Left forelimb (tissue), 1 donor: ENCODE results near the gene MKX.

ENCODE experiments used
- DNase-seq: peaks from one replicate; pipeline ENCODE4 v3.0.0-alpha.2; 2018; ENCODE audit warnings: low spot score

Gene MKX

DNA sequence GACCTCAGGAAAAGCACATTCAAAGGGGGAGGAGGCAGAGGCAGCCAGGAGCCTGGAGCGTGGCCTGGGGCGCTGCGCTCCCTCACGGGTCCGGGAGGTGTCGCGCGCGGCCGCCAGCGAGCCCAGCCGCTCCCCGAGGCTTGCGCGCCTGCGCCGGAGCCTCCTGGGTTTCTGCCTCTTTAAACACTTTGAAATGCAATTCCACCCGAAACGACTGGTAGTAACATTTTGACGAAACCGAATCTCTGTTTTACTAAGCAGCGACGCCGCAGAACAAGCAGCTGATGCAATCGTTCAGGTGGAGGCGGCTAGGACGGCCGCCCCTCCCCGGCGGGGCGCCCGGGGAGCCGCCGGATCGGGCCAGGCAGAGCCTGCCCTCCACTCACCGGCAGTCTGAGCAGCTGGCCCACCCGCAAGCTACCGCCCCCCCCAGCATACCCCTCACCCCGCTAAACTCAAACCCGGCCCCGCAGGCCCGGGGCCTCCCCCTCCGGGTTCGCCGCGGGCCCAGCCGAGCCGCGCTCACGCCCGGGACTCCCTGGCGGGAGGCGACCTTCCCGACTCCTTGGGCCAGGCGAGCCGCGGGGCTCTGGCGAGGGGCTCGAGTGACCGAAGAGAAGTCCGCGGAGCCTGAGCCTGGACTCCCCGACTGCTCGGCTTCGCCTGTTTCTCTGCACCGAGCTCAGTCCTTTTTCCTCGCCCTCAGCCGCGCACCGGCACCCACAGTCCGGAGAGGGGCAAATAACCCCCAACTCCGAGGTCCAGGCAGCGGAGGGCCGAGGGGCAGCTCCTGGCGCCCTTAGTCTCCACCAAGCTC is 3.2 kb downstream of the MKX start:
- peak; percentile 86 for DNase-seq

DNA sequence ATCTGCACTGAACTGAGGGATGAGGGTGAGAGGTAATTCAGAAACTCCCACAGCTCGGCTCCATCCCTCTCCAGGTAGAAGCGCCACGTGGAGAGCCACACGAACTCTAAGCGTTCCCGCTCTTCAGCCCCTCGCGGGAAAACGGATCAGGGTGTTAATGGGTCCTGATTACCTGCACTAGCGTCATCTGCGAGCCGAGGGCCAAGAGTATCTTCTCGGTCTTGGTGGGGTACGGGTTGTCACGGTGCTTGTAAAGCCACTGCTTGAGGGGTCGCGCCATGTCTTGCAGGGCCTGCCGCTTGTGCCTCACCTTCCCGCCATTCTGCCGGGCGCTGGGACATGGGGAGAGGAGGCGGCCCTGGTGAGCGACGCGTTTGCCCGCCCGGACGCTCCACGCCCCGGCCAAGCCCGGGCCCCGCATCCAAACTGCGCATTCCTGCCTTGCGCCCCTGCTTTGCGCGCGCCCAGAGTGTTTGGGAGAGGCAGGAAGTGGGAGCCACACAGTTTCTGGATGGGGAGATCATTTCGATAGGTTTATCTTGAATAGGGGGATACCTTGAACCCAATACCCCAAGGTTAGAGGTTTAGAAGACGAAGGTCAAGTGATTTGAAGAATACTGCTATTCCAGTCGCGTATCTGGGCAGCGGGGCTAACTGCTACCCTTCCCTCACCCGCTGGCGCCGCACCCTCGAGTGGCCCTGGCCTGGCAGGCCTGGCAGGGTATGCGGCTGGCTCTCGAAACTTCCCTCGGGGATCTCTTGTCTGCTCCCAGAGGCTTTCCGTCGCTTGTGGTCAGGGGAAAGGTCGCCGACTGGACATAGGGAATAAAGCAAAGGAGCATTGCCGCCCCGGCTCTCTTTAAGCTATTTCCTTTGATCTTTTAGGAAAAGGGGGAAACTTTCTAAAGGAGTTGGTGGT is 4.2 kb downstream of the MKX start:
- no peak for DNase-seq

DNA sequence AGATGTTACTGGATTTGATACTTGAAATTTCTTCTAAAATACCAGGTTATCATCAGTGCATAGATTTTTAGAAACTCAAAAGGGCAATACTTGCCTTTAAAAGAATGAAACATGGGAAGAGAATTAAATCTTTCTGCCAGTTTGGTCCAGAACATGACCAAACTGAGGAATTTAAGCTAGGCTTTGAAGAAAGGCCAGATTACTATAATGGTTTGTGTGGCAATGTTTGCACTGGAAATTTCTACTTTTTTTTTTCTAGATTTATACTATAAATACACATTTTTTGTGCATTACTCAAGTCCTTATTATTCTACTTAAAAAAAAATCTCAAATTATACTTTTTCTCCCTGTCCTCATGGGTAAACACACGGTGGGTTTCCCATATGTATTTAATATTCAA is 9.2 kb downstream of the MKX start:
- DNase-seq = no peak

DNA sequence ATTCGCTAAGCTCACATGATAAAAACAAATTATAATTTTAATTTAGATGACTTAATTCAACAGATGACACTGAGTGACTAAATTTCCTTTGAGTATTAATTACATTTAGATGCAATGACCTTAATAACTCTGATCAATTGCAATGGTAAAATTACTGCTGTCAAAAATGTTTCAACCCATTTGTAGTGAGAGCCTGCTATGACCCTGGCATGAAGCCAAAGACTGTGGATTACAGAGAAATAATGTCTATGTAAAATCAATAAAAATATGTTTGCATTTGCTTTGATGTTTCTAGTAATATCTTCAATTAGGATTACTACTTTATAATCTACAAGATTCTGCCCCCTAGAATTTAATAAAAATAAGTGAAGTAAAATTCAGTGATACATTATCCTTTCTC is 15.6 kb downstream of the MKX start:
- no peak for DNase-seq

DNA sequence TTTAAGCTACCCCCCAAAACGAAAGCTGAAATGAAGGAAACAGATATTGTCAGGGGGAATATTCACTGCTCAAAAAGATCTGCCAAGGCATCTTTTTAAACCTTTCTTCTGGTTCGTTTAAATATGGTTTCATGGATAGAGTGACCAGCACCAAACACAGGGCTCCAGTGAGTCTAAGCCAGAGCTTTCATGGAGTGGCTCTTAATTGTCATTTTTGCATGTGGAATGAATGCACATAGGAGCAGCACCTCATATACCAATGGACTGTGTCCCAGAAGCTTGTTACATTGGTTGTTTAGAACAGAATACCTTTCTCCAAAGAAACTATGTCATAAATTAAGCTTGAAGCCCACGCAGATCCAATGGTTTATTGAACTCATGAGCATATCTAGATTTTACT is 17.3 kb downstream of the MKX start:
- DNase-seq = no peak

DNA sequence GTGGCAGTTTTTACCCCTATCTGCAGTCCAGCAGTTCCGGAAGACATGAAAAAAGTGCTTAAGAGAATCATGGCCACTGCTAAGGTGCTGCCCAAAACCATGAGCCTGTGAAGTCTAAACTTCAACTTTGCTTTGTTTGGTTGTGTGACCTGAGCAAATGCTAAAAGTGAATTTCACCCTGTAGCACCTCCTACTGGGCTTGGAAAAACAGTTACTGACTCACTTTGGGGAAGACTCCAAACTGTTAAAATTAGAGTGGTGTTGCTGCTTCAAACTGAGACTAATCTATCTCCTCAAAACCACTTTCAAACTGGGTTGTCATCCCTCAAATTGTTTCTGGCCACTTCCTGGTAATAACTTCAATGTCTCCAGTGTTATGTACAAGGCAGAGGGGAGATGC is 21.3 kb downstream of the MKX start:
- DNase-seq = no peak

DNA sequence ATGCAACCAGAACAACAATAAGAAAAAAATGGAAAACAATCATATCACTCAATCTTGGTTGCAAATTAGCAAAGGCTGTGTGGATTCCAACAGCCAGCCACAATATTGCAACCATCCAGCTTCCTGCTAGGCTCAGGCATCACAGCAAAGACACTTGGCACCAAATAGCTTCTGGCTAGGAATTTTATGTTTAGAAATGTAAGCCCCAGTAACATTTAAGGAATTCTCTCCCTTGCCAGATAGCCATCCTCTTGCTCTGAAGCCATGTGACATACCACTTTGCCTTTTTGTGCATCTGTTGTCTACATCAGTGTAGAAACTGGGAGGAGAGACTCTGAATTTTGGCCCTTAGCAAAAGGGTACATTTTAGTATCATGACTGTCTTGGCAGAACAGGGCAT is 22.2 kb downstream of the MKX start:
- no peak for DNase-seq

DNA sequence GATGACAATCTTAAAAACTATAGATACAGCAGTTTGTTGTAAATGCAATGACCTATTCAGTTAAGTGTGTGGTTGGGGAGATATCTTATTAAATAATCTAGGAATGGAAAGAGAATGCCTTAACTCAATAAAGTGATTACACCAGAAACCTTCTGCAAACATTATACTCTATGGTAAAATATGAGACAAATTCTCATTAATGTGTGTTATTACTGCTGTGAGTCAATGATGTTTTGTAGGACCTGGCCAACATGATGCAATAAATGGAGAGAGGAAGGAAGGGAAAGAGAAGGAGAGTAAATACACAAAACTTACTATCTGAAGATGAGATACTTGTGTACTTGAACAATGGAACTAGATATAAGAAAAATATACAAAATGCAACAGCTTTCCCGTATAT is 25.1 kb downstream of the MKX start:
- no peak for DNase-seq

DNA sequence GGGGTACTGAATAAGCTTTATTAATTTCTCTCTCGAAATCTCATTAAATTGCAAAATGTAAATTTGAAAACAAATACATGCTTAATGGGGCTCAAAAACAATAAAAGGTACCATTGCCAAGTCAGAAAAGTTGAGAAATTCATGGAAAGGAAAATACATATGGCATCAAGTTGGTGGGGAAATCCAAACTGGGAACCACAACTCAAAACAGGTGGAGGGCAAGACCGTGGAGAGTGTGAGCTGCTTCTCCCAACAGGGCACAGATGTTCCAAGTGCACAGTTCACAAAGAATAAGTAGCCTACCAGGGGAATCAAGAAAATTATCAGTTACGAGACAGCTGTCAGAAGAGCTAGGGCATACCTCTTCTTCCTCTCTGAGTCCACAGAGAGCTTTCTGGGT is 26.6 kb downstream of the MKX start:
- no peak for DNase-seq

DNA sequence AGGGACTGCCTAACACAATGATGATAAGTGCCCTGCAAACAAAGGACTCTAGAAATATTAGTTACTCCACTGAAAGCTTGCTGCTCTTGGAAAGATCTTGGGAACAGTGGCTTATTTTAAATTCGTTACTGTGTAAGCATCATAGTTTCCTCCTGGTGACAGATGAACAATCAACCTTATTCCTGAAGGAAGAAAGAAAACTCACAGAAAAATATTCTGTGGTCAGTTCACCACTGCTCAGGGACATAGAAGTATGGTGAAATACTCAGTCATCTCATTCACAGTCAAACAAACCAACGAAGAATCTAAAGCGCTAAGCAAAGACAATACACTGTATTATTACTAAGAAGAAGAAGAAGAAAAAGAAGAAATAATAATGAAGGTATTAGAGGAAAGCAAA is 27.8 kb downstream of the MKX start:
- DNase-seq = no peak

DNA sequence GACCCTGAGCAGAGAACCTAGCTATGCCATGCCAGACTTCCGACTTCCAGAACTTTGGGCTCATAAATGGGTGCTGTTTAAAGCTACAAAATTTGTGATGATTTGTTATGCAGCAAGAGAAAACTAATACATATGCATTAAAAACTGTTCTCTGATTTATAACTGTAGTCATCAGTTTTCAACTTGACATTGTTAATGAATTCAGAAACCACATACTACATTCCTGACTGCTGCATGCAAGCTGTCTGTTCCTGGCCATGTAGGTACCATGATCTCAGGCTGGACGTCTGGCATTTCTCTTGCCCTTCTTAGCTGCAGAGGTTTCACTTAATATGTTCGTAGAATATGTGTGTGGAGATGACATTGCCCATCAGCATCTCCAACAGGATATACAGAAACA is 28.4 kb downstream of the MKX start:
- no peak for DNase-seq

DNA sequence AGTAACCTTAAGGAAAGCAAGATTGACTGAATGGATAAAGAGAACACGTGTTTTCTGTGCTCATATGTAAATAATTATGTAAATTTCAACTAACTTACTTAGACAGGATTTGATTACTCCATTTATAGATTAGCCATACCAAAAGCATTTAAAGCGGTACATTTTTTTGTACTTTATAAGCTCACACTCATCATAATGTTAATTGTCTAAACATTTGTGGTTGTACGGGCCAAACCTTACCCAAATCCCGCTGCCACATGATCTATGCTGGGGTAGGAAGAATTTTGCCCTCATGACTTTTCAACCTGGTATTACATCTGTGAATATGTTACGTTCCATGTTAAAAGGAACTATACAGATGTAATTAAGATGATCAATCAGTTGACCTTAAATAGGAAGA is 29.1 kb downstream of the MKX start:
- DNase-seq = no peak

DNA sequence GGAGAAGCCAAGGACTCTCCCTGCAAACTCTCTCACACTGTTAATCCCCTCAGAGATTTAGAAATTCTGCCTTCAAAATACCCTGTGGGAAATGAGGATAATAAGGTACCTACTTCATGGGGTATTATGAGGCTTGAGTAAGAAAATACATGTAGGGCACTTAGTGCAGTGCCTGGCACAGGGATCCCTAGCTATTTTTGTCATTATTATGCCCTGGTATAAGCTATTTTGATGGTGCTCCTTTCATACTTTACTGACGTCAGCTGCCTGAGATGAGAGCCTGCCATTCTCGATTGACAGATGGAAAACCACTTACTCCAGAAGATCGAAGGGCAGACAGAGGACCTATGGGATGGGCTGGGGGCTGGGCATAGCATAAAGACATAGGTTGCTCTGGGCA is 30.1 kb downstream of the MKX start:
- no peak for DNase-seq

DNA sequence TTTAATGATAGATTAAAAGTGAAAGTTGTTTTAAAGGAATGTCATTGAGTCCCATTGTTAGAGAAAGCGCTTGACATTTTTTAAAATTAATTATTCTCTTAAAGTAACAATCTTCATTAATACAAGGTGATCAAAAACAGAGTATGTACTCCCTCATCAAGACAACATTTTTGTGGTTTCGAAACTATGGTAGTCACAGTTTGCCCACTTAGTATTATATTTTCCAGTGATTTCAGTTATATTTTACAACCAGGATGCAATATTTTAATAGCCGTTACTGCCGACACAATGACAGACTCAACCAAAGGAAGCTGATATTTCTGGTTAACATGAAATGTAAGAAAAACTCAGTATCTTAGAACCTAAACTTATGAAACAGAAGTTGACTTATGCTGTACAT is 31.3 kb downstream of the MKX start:
- DNase-seq = no peak

DNA sequence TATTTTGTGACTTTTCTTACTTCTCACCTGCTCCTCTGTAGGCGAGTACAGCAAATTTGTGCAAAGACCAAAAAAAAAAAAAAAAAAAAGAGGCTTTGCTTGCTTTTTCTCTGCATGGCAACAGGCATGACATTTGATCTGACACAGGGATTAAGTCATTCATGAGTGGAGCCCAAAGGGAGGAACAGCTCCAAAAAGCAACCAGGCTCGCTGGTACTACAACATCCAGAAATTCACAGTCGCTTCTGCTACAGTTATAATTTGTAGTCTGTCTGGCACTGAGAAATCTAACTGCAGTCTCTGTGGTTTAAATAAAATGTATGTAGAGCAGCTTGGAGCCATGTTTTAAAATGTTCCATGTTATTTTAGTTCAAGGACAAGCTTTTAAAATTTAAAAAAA is 31.7 kb downstream of the MKX start:
- DNase-seq = no peak

DNA sequence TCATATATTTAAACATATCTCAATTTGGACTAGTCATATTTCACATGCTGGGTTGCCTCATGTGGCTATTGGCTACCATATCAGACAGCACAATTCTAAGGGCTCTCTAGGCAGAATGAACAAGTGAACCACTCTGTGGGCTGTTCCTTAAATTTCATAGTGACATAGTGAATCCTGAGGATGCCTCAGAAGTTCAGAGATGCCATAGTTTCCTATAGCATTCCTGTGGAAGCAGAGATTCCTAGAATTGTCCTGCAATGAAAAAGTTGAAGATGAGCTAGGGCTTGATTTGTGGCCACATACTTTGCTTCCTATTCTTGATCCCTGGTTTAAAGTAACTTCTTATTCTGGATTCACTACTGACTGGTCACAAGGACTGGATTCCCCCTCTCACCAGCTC is 35.6 kb downstream of the MKX start:
- DNase-seq = no peak

DNA sequence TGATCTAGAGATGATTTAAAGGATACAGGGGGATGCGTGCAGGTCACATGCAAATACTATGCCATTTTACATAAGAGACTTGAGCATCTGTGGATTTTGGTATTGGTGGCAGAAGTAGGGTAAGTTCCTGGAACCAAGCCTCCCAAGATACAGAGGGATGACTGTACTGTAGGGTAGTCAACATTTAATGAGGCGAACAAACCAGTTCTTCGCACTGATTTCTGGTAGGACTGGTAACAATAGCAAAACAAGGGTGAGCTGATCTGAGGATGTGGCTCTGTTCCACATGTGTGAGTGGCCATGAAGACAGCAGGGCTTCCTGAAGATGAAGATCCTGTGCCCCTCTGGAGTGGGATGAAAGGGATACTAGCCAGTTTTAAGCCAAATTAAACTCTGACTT is 36.3 kb downstream of the MKX start:
- DNase-seq = no peak

DNA sequence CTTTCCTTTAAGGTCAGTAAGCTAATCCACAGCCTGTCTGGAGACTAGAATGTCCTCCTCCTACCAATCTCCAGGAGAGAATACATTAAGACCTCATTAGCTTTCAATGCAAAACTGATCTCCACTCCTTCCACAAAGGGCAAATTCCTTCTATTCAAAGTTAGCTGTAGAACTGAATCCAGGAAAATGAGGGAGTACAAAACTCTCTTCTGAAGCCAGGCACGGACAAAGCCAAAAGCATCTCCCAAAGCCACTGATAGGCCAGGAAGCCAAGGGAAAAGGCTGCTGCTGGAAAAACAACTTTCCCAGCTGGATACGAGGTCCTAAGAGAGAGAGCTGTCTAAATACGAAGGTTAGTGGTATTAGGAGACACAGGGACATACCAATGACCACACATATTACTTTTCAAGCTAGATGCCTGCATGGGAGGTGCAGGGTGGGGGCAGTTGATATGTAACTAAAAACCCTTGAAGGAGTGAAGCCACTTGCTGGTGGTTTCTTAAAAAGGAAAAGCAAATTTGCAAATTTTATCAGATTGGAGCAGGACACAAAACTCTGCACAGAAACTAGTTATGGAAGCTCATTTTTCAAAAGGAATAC is 43.6 kb downstream of the MKX start:
- DNase-seq = no peak

DNA sequence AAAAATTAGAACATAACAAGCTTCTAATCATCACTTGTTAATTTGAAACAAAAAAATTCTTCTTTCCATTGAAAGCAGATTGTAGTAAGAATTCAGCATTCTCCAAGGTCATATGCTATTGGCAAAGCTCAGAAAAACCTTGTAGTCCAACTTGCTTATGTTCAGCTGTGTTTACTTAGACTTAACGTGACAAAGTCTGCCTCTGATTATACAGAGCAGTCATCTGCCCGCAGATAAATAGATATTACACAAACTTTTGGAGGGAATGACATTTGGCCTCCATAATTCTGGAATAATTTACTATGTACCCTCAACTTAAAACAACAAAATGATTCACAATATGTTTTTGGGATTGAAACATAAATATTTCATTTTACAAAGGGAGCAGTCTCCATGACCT is 45.8 kb downstream of the MKX start:
- no peak for DNase-seq

DNA sequence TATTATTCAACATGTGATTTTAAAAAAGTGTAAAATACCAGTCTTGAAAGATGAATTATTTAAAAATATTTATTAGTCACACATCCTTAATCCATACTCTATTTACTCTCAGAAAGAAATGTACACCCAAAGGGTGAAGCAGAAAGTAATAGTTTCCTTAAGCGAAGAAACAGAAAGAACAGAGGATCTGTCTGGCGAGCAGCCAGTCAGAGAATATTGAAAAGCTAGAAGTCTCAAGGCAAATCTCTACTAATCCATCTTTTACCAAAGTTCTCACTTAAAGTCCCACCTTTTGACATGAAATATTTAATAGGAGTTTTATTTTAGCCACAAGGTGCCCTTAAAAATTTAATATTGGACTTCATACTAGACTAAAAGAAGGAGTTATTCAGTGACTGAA is 46.7 kb downstream of the MKX start:
- DNase-seq = no peak

DNA sequence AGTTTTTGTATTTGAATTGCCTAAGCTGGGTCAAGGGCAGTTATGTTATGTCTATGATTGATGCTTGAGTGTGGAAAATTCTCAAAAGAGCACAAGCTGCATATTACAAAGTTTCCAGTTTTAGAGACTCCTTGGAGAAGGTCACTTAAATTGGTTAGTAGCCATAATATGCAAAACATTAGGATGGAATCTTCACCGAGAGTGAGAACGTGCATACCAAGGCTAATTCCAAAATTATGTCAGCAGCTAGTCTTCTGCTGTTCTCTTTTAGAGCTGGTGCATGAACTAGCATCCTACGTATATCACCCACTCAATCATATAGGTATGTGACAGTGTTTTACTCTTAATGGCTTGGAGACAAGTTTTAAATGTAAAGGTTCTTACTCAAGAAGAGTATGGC is 49.2 kb downstream of the MKX start:
- DNase-seq = no peak

DNA sequence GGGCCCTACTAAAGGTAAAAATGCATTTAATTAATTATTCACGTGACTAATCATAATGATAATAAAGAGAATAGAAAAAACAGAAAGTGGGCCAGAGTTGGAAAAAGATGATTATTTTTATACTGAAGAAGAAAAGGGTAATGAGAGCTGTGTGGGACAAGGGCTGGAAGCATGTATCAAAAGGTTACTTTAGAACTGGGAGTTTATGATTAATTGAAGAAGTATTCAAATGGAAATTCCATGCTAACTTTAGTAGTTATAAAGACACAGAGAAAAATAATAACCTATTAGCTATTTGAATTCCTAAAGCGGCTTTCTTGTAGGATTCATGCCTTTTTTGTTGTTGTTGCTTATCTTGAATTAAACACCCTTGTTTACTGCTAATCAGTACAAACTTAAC is 49.9 kb downstream of the MKX start:
- no peak for DNase-seq

DNA sequence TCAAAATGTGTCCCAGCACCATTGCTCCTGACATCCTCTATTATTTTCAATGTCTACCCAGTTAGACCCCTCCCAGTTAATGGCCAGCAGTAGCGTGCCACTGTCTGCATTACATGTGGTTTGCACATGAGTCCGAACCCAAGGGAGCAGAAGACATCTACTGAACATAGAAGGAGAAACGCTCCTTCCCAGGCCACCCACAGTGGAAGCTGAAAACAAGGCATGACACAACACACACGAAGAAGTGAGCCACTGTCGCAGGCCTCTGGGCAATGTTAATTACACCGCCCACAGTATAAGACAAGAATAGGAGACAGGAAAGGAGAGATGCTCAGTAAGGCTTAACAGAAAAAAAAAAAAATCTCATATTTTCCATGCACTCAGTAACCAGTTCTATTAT is 50.5 kb downstream of the MKX start:
- no peak for DNase-seq
